Inferior parietal cortex (tissue), 1 donor: Measurements from ENCODE around the gene OGG1.
A peak's percentile ranks its signal among the peaks of the same experiment; 100 is the strongest.

Experiments used
- DNase-seq: peaks from one replicate; pipeline ENCODE4 v3.0.0-alpha.2; 2016; ENCODE audit errors: extremely low spot score

OGG1 gene

GRCh38 chr3:9786209-9786739 lies 36.5 kb downstream of the OGG1 start:
- no peak for DNase-seq

- DNase-seq, result no peak
These were observed 37.3 kb downstream of the OGG1 start for GRCh38 chr3:9786825-9787669.

- DNase-seq, result no peak
These were observed 38.0 kb downstream of the OGG1 start for GRCh38 chr3:9787714-9788113.

GRCh38 chr3:9791127-9791526 lies 41.4 kb downstream of the OGG1 start:
- DNase-seq, result no peak

GRCh38 chr3:9791790-9792404 lies 42.1 kb downstream of the OGG1 start:
- DNase-seq, result no peak

- peak; percentile 97 for DNase-seq
These were observed 42.8 kb downstream of the OGG1 start, which contains the start of the genes ARPC4 and TADA3 for GRCh38 chr3:9792405-9793160. ARPC4 (plus strand) TSS chr3:9793082; CDS start chr3:9793122, 40 bp downstream. TADA3 (minus strand) TSS chr3:9792473; CDS start chr3:9791466, 1,007 bp downstream.

GRCh38 chr3:9793161-9793781 lies 43.5 kb downstream of the OGG1 start:
- no peak for DNase-seq

- no peak for DNase-seq
These were observed 44.6 kb downstream of the OGG1 start for GRCh38 chr3:9794400-9794799.

- no peak for DNase-seq
These were observed 45.5 kb downstream of the OGG1 start for GRCh38 chr3:9795207-9795606.

- DNase-seq, result no peak
These were observed 47.6 kb downstream of the OGG1 start for GRCh38 chr3:9797196-9797945.

- no peak for DNase-seq
These were observed 50.8 kb downstream of the OGG1 start for GRCh38 chr3:9800529-9800928.

- peak; percentile 46 for DNase-seq
These were observed 53.7 kb downstream of the OGG1 start for GRCh38 chr3:9803494-9803893.

GRCh38 chr3:9804996-9805395 lies 55.2 kb downstream of the OGG1 start:
- DNase-seq, result no peak

GRCh38 chr3:9806137-9806536 lies 56.4 kb downstream of the OGG1 start:
- no peak for DNase-seq
